HepG2 (cell line): Measurements from ENCODE around the gene DOCK3.

ENCODE experiments used
- JUN ChIP-seq: sonication (generic); formaldehyde crosslinking; IDR thresholded peaks from 2 replicates; pipeline ENCODE4 v1.4.0; 2020; ENCODE audit warnings: mild to moderate bottlenecking, missing genetic modification reagents
- POLR2AphosphoS2 ChIP-seq: IDR thresholded peaks from 2 replicates; pipeline ENCODE4 v1.6.1; 2011; ENCODE audit warnings: low read depth, low read length, improper control_type of control experiment
- TBL1XR1 ChIP-seq: fragments of 150-350 bp; IDR thresholded peaks from 2 replicates; pipeline ENCODE4 v1.6.1; 2014; ENCODE audit warnings: borderline replicate concordance, low read length; ENCODE audit not compliant: partially characterized antibody
- TCF7L2 ChIP-seq: IDR thresholded peaks from 2 replicates; pipeline ENCODE4 v1.6.1; 2011; ENCODE audit warnings: mild to moderate bottlenecking, low read depth, low read length, moderate library complexity
- ZNF710 ChIP-seq: sonication (generic); formaldehyde crosslinking; IDR thresholded peaks from 2 replicates; pipeline ENCODE4 v1.5.0; 2020; ENCODE audit warnings: mild to moderate bottlenecking, missing genetic modification reagents, borderline replicate concordance
- TF ChIP-seq, protein P1 (sequence below): sonication (generic); formaldehyde crosslinking; IDR thresholded peaks from 2 replicates; pipeline ENCODE4 v1.8.1; 2023; ENCODE audit warnings: missing genetic modification reagents, inconsistent platforms, borderline replicate concordance

DNA sequence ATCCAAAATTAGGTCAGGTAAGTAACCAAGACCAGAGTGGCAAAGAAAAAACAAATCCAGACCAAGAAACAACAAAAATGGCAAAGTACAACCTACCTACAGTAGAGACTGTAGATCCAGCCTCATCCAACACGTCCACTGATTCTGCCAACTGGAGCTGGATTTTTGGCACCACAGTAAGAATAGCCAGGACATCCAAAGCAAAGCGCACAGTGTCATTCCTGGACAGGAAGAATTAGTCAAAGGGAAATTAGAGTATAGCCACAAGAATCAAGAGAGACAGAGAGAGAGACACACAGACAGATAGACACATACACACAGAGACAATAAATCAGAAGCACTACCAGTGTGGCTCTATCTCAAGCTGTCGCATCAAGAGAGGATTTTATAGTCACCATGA is 747.5 kb downstream of the DOCK3 start:
- TF ChIP-seq ZNF710 (no peak), TCF7L2 (no peak), JUN (CRISPR knock-in tag) (no peak), TBL1XR1 (no peak), POLR2AphosphoS2 (no peak)
- TF ChIP-seq, protein P1, sequence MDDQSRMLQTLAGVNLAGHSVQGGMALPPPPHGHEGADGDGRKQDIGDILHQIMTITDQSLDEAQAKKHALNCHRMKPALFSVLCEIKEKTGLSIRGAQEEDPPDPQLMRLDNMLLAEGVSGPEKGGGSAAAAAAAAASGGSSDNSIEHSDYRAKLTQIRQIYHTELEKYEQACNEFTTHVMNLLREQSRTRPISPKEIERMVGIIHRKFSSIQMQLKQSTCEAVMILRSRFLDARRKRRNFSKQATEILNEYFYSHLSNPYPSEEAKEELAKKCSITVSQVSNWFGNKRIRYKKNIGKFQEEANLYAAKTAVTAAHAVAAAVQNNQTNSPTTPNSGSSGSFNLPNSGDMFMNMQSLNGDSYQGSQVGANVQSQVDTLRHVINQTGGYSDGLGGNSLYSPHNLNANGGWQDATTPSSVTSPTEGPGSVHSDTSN: no peak
